ENCODE data around the gene NTHL1.

NTHL1 gene

DNA sequence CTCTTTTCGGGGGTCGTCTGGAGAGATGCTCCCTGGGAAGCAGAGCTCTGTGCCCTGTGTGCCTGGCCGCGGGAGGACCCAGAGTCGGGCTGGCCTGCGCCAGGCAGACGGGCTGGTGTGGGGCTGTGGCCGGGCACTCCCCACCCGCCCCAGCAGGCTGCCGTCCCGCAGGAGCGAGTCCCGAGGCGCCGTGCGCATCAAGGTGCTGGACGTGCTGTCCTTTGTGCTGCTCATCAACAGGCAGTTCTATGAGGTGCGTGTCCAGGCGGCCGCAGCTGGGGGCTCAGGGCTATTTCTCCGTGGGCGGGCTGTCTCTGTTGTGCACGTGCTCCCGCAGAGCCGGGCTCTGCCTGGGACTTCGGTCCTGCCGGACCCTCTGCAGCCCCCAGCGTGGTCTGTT lies 15.2 kb upstream of the NTHL1 start:
- DNase-seq: no peak

DNA sequence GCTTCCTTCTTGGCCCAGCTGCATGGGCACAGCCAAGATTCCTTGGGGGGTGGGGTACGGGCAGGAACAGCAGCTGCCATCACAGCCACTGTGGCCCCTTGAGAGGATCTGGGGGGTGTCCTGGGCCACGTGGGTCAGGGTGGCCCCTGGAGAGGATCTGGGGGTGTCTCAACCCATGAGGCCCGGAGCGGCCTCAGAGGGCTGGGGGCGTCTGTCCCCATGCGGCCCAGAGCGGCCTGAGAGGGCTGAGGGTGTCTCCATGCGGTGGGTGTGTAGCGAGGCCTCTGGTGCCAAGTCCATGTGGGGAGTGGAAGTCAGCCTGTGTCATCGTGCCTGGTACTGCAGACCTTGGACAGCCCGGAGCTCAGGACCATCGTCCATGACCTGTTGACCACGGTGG lies 13.9 kb upstream of the NTHL1 start:
- DNase-seq: no peak

DNA sequence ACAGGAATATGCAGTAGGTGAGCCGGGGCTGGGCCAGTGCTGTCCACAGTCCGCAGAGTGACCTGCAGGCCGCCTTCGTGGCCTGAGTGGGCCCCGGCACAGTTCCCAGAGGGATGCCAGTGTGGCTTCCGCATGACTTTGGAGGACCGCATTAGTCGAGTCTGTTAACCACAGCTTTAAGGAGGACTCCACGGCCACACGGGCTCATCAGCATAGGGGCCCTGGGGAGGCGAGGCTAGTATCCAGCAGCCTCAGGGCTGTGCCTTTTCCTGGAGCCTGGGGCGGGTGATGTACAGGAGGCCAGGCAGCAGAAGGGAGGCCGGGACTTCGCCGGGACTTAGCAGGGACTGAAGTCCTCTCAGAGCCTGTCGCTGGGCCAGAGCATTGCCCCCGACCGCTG lies 13.4 kb upstream of the NTHL1 start:
- no peak for DNase-seq

DNA sequence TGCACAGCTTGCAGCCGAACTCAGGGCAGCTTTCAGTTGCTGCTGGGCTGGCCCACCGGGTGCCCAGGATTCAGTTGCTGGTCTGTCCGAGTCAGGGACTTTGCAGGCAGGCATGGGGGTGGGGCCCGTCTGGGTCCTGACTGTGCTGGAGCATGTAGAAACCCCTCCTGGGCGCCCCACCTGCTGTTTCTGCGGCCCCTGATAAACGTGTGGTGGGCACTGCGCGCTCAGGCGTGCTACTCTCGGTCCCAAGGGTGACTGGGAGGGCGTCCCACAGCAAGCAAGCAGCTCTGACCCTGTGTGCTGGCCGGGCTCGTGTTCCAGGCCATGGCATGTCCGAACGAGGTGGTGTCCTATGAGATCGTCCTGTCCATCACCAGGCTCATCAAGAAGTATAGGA lies 12.7 kb upstream of the NTHL1 start:
- no peak for DNase-seq

DNA sequence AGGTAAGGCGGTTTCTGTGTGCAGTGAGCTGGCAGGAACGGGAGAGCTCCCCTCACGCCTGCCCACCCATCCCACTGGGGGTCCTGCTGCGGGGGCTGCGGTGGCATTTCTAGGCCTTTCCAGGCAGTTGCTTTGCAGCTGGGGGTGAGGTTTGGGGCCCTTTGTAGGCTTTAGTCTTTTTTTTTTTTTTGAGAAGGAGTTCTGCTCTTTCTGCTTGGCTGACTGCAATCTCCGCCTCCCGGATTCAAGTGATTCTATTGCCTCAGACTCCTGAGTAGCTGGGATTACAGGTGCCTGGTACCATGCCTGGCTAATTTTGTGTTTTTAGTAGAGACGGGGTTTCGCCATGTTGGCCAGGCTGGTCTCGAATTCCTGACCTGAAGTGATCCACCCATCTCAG lies 11.2 kb upstream of the NTHL1 start:
- no peak for DNase-seq

DNA sequence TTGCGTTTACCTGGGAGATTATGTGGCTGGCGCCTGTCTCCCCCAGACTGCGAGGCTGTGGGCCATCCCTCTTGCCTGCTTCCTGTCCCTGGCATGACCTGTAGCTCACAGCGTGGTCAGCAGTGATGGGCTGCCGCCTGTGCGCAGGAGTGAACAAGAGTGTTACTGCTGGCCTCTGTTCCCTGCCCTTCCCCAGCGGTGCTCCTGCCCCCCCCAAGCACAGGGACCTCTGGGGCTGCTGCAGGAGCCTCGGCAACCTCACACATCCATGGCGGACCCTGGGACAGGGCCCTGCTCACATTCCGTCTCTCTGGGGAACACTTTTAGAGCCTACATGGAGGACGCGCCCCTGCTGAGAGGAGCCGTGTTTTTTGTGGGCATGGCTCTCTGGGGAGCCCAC lies 10.8 kb upstream of the NTHL1 start:
- DNase-seq: no peak

DNA sequence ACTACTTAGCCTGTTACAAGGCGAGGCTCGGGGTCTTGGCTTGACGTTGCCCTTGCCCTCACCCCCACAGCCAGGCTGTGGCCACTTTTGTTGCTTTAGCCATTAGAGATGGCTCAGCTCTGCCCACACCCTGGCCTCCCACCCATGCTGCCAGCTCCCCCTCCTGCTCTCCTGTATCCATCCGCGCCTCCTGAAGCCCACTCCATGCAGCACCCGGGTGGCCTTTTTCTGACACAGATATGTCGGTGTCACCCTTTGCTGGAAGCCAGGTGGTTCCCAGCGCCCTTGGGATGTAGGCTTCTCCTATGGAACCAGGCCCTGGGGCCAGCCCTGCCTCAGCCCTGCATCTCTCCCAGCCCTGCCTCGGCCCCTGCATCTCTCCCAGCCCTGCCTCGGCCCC lies 9.8 kb upstream of the NTHL1 start:
- no peak for DNase-seq

DNA sequence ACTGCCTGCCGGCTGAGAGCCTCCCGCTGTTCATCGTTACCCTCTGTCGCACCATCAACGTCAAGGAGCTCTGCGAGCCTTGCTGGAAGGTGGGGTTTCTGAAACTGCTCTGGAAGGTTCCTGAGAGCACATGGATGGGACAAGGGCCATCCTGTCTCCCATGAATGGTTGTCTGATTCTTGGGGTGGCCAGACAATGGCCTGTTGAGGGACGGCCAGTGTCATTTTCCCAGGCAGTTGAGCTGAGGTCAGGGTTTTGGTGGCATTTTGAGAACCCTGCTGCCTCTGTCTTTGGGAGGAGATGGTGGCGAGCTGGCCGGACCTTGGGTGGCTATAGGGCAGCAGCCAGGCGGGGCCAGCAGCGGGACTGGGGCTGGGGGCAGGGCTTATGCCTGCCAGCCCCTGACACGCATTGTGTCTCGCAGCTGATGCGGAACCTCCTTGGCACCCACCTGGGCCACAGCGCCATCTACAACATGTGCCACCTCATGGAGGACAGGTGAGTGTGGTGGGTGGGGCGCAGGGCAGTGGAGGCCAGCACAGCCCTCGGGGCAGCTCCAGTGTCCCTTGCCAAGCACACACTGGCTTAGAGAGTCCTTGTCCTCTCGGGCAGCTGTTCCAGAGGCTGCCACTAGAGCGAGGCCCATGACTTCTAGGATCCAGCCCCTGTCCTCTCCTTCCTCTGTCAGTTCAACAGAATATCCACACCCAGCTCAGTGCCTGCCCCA lies 9.2 kb upstream of the NTHL1 start:
- peak in 1 of 2 experiments; percentile 11 for DNase-seq

DNA sequence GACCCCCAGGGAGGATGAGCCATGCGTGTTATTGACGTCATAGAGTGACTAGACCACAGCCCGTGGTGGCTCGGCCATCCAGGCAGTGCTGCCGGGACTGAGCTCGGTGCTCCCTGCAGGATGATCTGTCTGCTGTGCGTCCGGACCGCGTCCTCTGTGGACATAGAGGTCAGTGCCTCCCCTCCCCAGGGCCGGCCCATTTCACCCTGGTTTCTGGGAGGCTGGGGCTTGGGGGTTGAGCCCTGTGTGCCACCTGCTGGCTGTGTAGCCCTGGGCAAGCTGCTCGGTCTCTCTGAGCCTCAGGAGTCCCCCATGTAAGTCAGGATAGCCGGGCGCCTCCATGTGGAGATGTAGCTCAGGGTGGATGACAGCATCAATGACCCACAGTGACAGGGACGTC lies 8.4 kb upstream of the NTHL1 start:
- no peak for DNase-seq

DNA sequence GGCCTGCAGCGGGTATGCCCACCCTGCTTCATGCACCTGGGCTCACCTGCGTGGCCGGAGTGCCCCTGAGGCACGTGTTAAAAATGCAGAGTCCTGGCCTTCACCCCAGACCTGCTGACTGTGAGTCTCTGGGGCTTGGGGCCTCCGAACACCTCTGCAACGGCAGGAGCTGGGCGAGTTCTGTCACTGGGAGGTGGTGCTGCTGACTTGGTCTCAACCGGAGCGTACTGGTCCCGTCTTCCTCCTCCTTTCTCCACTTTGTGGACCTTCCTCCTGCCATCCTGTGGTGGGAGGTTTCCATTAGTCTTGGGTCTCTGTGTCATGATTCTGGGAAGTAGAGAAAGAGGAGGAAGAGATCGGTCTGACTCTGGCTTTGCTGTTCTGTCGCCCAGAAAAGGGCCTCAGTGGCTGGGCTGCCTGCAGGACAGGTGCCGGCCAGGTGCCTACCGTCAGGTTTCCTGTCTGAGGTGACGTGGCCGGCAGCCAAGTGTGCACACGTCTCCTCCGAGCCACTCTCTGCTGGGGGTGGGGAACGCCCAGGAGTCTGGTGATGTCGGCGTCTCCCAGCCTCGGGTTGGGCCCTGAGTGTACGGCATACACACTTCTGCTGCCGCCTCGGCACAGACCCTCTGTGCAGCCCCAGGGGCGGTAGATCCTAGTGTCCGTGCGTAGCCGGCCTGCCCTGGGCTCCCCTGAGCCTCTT lies 7.1 kb upstream of the NTHL1 start:
- no peak for DNase-seq

DNA sequence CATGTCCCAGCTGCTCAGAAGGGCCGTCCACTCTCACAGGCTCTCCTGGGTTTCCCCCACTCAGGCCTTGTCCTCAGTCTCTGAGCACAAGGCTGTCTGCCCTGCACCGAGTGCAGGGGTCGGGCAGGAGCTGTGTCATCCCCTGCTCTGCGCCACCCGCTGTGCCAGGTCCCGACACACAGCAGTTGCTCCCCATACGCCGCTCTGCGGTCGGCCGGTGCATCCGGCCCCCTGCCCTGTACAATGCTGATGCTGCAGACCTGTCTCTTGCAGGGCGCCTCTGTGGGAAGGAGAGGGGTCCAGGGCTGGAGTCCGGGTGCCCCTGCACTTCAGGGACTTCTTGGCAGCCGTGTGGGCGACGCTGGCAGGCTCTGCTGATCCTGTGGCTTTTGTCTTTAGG lies 6.3 kb upstream of the NTHL1 start:
- DNase-seq: no peak

DNA sequence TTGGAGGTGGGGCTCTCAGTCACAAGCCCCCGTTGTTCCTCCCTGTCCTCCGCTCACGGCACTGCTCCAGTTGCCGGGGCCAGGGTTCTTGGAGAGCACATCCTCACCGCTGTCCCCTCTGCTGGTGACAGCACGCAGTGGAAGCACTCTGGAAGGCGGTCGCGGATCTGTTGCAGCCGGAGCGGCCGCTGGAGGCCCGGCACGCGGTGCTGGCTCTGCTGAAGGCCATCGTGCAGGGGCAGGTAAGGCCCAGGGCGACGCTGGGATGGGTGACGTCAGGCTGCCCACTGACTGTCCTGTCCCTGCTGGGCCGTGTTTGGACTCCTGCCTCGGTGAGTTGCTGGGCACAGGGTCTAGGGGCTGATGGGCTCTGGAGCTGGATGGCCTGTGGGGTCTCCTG lies 5.6 kb upstream of the NTHL1 start:
- DNase-seq: no peak

DNA sequence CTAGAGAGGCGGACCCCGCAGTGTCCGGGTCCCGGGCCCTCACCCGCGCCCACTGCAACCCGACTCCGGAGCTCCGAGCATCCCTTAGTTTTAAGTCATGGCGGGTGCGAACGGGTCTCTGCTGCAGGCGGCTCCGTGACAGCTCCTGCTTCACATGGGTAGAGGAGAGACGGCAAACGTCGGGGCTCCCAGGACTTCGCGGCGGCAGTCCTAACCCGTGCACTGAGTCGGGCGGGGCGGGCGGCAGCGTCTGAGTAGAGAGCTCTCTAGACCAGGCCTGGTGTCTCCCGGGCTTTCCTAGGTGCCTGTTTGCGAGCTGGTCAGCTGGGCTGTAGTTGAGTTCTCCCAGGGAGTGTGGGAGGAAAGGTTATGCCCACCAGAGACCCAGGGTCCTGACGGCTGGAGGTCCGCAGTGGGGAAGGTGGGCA lies 496 bp upstream of the NTHL1 start:
- no peak for DNase-seq

DNA sequence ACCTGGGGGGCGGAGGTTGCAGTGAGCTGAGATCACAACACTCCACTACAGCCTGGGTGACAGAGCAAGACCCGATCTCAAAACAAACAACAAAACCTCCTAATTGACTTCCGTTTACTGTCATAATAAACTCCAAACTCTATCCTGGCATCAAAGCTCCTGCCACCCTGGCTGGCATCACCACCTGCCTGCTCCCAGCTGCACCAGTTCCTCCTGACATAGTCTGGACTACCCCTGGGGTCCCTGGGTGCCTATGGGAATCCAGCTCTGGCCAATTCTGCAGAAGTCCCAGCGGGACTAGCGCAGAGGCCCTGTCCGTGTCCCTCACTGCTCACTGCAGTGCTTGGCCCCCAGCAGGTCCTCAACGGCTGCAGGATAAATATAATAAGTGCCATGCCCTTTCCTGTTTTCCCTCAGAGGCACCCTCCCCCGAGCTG lies 723 bp downstream of the NTHL1 start:
- DNase-seq: no peak

DNA sequence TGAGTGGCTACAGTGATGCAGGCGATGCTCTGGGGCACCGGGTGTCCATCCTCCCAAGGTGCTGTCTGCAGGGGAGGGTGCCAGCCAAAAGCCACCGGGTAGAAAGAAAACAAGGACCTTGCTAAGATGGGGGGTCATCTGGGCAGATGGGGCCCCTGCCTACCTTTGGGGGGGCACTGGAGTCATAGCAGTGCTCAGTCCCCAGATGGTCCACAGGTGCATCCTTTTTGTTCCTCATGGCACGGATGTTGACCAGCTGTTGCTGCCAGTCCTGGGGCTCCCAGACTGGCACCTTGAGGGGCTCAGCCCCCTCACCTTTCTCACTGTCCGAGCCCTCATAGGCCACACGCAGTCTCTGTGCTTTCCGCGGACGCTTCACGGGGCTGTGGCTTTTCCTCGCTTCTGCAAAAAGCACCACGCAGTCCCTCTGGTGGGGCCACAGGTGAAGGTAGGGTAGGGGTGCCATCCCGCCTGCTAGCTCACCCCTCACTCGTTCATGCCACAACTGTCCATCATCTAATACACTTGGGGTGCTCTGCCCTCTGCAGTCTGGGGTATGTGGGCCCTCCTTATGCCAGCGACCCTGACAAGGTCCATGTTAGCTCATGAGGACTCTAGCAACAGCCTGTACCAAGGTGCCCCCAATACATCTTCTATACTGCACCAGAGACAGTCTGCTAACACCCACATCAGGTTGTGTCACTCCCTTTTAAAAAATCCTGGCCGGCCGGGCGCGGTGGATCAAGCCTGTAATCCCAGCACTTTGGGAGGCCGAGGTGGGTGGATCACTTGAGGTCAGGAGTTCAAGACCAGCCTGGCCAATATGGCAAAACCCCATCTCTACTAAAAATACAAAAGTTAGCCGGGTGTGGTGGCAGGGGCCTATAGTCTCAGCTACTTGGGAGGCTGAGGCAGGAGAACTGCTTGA lies 1.4 kb downstream of the NTHL1 start:
- DNase-seq: no peak

DNA sequence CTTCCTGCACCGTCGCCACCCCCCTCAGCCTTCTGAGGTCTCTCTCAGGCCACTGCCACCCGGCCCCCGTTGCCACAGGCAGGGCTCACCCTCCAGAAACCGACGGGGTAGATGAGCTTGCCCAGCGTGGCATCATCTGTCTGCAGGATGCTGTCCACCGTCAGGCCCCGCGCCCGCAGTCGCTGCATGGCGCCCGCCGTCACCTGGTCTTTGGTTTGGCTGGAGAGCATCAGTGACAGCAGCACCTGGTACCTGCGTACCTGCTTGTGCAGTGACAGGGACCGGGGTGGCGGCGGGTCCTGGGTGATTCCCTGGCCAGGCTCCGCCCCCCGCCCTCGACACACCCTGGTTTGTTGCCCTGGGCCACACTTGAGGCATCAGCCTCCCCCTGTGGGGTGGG lies 3.1 kb downstream of the NTHL1 start:
- DNase-seq: no peak

DNA sequence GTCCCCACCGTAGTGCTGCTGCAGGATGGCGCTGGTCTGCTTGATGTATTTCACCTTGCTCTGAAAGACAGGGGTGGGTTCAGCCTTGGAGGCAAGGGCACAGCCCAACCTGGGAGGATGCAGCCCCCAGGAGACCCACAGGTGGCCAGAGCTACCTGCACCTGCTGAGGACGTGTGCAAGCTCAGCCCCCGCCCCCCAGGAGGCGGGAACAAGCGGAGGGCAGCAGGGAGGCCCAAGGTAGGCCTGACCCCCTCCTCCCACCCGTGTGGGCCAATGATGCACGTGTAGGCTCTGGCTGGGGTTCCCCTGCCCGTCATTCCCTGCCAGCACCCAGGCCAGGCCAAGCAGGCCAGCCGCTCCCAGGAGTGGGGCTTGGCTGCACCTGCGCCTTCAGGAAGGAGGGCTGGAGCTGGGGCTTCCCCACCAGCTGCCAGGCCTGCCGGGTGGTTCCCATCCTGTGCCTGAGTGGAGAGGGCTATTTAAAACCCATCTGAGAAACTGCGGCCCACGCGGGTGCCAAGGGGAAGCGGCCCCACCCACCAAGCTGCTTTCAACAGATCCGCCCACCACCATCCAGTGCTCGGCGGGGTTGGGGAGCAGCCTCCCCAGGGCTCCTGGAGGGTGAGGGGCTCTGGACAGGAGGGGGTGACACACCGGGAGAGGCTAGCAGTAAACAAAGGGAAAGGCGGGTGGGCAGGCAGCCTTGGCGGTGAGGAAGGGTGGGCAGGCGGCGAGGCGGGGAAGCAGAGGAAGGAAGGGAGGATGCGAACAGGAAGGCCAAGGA lies 3.8 kb downstream of the NTHL1 start:
- DNase-seq: no peak

DNA sequence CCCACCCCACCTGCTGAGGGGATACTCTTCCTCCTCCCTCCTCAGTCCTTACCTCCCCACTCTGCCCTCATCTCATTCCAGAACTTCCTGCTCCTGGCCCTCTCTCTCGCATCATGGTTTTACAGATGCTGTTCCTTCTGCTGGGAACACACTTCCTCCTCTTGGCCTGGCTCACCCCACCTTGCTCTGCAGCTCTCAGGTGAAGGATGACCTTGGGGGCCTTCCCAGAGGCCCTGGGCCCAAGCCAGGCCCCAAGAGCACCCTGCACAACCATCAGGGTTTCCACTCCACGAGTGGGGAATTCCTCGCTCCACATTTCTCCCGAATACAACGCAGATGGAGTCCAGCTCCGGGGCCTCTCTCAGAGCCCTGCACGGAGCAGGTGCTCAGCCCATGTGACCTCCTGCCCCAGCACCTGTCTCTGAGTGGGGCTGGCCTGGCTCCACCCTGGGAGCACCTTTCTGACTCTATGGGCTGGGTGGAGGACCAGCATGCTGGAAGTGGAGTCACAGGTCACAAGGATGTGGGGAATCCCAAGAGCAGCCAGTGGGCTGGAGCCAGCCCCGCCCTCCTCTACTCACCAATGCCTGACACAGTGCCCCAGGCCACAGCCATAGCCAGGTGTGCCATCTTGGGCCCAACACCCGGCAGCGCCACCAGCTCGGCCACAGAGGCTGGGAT lies 4.5 kb downstream of the NTHL1 start:
- no peak for DNase-seq

DNA sequence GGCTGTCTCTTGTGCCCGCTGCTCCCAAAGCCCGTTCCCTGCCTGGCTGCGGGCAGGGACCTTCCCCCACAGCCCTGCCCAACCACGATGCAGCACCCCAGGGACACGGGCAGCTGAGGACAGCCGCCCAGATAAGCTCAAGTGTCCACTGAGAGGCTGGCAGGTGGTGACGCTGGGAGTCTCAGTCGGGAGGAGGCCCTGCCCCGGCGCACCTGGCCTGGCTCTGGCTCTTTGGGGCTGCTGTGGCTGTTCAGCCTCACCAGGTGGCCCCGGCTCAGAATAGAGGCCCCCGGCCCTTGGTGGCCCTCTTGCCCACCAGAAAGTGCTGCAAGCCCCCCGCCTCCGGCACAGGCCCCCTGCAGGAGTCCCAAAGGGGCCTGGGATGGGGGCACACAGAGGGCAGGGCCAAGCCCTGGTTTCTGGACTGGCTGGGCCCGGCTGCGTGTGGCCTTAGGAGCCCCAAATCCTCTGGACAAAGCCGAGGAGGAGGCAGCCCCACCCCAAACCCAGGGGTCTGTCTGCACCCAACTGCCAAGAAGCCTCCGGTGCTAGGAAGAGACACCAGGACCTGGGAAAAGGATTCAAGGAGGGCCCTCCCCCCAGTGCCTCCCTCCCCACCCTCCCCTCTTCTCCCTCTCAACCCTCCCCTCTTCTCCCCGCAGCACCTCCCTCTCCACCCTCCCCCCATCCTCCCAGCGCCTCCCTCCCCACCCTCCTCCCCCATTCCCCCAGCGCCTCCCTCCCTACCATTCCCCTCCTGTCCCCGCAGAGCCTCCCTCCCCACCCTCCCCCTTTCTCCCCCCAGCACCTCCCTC lies 5.3 kb downstream of the NTHL1 start:
- DNase-seq: no peak

DNA sequence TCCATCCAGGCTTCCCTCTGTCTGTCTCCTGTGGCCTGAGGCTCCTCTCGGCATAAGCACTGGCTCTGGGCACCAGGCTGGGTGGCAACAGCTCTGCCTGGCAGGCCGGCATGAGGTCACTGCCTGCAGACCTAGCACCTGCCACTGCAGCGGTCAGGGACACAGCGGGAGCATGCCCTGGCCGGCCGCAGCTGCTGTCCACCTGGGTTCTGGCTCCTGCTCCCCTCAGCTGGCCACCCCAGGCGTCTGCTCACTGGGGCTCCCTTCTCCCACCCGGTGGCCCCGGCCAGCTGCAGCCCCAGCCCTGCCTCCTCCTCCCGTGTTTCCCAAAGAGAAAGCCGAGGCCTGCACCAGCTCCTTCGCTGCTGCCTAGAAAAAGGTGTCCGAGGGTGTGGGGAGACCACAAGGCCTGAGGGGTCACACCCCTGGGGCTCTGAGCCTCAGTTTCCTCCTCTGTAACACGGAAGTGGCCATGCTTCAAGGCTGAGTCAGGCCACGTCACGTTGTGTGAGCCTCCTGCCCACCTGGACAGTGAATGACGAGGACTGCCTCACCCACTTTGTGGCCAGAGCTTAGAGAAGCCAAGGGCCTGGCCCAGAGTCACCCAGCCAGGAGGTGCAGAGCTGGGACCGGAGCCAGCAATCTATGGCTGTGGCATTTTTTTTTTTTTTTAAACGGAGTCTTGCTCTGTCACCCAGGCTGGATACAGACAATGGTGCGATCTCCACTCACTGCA lies 6.7 kb downstream of the NTHL1 start:
- no peak for DNase-seq
